RWPE1 (cell line): ENCODE data around the gene IL22RA2.

Experiments
- CTCF ChIA-PET: fragments of 350-600 bp; sonication (Branson Sonifier 250); formaldehyde crosslinking; extraction: SDS; loops from one replicate; lab custom pipeline; 2021; lab: Yijun Ruan, JAX
- POLR2A ChIA-PET: fragments of 400-600 bp; formaldehyde crosslinking; extraction: SDS; loops from one replicate; lab custom pipeline; 2020; ENCODE audit warnings: antibody characterized with exemption; ENCODE audit not compliant: low non-redundant PET; lab: Yijun Ruan, JAX
- DNase-seq: peaks from one replicate; pipeline ENCODE4 v3.0.0; 2012; ENCODE audit warnings: low spot score
- H3K27ac ChIP-seq: fragments of 450-650 bp; 2 replicates; pipeline ENCODE4 v1.5.1; 2017
- TF ChIP-seq, protein P1 (sequence below): fragments of 450-650 bp; conservative IDR thresholded peaks from 2 replicates; pipeline ENCODE4 v1.5.1; 2017; ENCODE audit warnings: low read depth, mild to moderate bottlenecking

Gene IL22RA2

GRCh38 chr6:137176729-137177128, 3.3 kb upstream of the IL22RA2 start:
- DNase-seq, result no peak
- no peak overlapping the region for H3K27ac ChIP-seq
- TF ChIP-seq, protein P1, sequence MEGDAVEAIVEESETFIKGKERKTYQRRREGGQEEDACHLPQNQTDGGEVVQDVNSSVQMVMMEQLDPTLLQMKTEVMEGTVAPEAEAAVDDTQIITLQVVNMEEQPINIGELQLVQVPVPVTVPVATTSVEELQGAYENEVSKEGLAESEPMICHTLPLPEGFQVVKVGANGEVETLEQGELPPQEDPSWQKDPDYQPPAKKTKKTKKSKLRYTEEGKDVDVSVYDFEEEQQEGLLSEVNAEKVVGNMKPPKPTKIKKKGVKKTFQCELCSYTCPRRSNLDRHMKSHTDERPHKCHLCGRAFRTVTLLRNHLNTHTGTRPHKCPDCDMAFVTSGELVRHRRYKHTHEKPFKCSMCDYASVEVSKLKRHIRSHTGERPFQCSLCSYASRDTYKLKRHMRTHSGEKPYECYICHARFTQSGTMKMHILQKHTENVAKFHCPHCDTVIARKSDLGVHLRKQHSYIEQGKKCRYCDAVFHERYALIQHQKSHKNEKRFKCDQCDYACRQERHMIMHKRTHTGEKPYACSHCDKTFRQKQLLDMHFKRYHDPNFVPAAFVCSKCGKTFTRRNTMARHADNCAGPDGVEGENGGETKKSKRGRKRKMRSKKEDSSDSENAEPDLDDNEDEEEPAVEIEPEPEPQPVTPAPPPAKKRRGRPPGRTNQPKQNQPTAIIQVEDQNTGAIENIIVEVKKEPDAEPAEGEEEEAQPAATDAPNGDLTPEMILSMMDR, result no peak
- ChIA-PET CTCF (no interaction called here), POLR2A (no interaction called here)

- TF ChIP-seq, protein P1, result no peak
Measured at GRCh38 chr6:137175868-137176245, 2.4 kb upstream of the IL22RA2 start.

GRCh38 chr6:137175157-137175867, 1.9 kb upstream of the IL22RA2 start:
- TF ChIP-seq, protein P1, result no peak
- no peak overlapping the region for H3K27ac ChIP-seq
- no peak for DNase-seq
- ChIA-PET CTCF (interaction anchor here (0.5 kb wide), 1 partner anchor 329 kb away, joined by 3 read pairs; no protein-coding TSS in a partner anchor), POLR2A (no interaction called here)

More at GRCh38 chr6:137175868-137176245, 2.4 kb upstream of the IL22RA2 start:
- H3K27ac ChIP-seq, result no peak overlapping the region
- POLR2A ChIA-PET, result no interaction called here
- no peak for DNase-seq
- CTCF ChIA-PET, result interaction anchor here (0.5 kb wide), 1 partner anchor 329 kb away, joined by 3 read pairs; no protein-coding TSS in a partner anchor

GRCh38 chr6:137172734-137173431, 561 bp downstream of the IL22RA2 start:
- DNase-seq, result no peak
- ChIA-PET POLR2A (no interaction called here), CTCF (interaction anchor here (0.6 to 0.7 kb wide), 2 partner anchors 187 to 1233 kb away, joined by 3 read pairs; no protein-coding TSS in a partner anchor)
- TF ChIP-seq, protein P1, result no peak
- no peak overlapping the region for H3K27ac ChIP-seq

GRCh38 chr6:137171824-137172733, 1.4 kb downstream of the IL22RA2 start:
- CTCF ChIA-PET, result interaction anchor here (0.6 to 1.1 kb wide), 2 partner anchors 78 to 1234 kb away, joined by 3 read pairs; no protein-coding TSS in a partner anchor
- TF ChIP-seq, protein P1, result no peak
- POLR2A ChIA-PET, result no interaction called here
- DNase-seq, result no peak
- no peak overlapping the region for H3K27ac ChIP-seq

DNA sequence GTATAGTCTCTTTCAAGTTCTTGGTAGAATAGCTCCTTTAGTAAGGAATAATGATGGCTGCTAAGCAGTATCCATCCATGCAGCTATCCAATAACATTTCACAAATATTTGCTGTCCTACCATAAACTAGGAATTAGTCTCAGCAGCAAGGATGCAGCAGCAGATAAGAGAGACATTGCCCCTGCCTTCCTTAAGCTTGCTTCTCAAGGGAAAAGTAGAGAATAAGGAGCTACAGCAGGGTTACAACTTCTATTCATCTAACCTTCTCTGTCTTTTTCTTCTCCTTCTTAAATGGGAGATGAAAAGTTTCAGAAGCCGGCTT, 2.4 kb downstream of the IL22RA2 start:
- no peak overlapping the region for H3K27ac ChIP-seq
- ChIA-PET POLR2A (interaction anchor here (0.7 kb wide), 1 partner anchor 9 kb away, joined by 3 read pairs; no protein-coding TSS in a partner anchor), CTCF (interaction anchor here (1.1 kb wide), 1 partner anchor 77 kb away, joined by 3 read pairs; no protein-coding TSS in a partner anchor)
- TF ChIP-seq, protein P1, result no peak
- DNase-seq, result no peak
